Melanocyte of skin (primary cell): ENCODE data around the gene TRDMT1. TPM values are rescaled to one million over a fixed set of nuclear protein-coding genes. Genes with fewer than 3 reads are reported as not detected.

Experiments used
- small RNA-seq, 2 donors: library from RNA; depleted of rRNA; stranded (forward); fragments of <200 nt; gene quantifications; one replicate each; pipeline ENCODE3, GENCODE V24; 2012
- total RNA-seq, 2 donors: library from RNA; depleted of rRNA; stranded (reverse); fragments of >200 nt; gene quantifications; 2 replicates each; pipeline ENCODE4 v1.2.3, GENCODE V29; 2012

Gene TRDMT1, protein sequence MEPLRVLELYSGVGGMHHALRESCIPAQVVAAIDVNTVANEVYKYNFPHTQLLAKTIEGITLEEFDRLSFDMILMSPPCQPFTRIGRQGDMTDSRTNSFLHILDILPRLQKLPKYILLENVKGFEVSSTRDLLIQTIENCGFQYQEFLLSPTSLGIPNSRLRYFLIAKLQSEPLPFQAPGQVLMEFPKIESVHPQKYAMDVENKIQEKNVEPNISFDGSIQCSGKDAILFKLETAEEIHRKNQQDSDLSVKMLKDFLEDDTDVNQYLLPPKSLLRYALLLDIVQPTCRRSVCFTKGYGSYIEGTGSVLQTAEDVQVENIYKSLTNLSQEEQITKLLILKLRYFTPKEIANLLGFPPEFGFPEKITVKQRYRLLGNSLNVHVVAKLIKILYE
- total RNA-seq: 1 to 10 TPM; 3.1 to 4.7 TPM

DNA sequence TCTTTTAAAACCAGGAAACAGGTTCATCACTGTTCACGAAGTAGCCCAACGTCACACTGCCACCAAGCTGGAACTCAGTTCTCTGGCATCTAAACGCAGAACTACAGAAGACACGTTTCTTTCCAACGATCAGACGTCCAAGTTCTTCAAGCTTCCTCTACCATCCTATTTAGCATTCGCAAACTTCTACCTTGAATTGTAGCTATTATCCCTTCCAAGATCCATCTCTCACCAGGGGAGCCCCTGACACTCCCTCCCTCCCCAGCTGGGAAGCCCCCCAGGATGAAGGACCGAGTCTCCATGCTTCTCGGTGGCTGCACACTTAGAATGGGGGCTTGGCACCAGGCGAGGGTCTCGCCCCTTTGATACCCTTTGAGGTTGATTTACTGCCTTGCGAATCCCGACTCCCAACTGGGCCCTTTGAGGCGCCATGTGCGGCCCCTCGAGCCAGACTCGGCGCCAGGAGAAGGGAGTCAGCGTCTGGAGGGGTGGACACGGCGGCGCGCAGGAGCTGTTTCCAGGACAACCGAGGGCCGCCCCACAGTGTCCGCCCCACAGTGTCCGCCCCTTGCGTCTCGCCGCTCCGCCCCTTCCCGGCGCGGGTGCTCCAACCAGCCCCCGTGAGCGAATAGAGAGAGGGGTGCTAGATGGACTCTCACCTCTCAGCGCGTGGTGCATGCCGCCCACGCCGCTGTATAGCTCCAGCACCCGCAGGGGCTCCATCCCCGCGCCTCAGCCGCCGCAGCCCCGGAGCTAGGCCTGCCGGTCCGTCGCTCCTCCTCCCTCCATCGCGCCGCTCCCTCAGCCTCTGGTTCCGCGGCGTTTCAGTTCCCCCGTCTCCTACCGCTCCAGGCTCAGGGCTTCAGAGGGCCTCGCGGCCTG lies at the start of gene TRDMT1:
Gene TRDMT1 (minus strand): TSS at position 761 of the 882 bp plus-strand sequence. CDS start 38 bp downstream, at position 723.

DNA sequence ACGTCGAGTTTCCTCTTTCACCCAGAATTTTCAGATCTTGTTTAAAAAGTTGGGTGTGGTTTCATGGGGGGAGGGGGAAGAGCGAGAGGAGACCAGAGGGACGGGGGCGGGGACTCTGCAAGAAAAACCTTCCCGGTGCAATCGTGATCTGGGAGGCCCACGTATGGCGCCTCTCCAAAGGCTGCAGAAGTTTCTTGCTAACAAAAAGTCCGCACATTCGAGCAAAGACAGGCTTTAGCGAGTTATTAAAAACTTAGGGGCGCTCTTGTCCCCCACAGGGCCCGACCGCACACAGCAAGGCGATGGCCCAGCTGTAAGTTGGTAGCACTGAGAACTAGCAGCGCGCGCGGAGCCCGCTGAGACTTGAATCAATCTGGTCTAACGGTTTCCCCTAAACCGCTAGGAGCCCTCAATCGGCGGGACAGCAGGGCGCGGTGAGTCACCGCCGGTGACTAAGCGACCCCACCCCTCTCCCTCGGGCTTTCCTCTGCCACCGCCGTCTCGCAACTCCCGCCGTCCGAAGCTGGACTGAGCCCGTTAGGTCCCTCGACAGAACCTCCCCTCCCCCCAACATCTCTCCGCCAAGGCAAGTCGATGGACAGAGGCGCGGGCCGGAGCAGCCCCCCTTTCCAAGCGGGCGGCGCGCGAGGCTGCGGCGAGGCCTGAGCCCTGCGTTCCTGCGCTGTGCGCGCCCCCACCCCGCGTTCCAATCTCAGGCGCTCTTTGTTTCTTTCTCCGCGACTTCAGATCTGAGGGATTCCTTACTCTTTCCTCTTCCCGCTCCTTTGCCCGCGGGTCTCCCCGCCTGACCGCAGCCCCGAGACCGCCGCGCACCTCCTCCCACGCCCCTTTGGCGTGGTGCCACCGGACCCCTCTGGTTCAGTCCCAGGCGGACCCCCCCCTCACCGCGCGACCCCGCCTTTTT lies 26.9 kb upstream of the TRDMT1 start, which contains the start of gene VIM:
Gene VIM (plus strand): TSS at position 151 of the 925 bp plus-strand sequence. CDS start 1,182 bp downstream, outside the sequence.

DNA sequence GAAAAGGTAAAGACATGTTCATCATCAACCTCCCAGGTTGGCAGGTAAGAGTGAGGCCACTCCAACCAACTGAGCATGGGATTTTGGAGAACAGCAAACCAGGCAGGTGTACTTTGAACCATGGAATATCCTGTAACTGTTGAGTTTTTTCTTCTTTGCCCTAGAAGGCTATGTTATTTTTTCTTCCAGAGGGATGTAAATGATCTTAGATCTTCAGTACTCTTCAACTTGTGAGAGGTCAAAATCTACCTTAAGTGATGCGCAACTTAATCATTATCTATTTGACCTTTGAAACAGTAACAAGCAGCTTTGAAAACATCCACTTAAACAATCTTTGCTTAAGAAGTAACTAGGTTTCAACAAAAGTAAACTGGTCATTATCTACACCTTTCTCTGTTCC lies 71.7 kb downstream of the TRDMT1 start, which contains the start of gene CUBN:
Gene CUBN (minus strand): TSS at position 71 of the 400 bp plus-strand sequence. CDS start 46 bp downstream, at position 25.

Small RNA genes within 50 kb of the gene (small RNA-seq; reads per million reads assigned to genes)
- 0 reads per million in 2 donors for gene AC067747.1

Other genes starting within 250 kb of the TRDMT1 start
- 1 to 10 TPM in 1 of 2 donors, under 1 TPM in 1; 0.69 to 3.3 TPM for gene CUBN, start 71.9 kb downstream of the TRDMT1 start, total RNA-seq
- 1,000 to 10,000 TPM; 3,460 to 6,062 TPM for gene VIM, start 26.6 kb upstream of the TRDMT1 start, total RNA-seq